Suprapubic skin (tissue), 4 donors: Measurements from ENCODE around the gene ATP5PB.

Experiments used
- CTCF ChIP-seq, 2 donors: fragments of 200-600 bp in 1 of 2; fragments of 450-650 bp in 1 of 2; sonication (generic) in 1 of 2; IDR thresholded peaks; one replicate each; pipeline ENCODE4 v1.5.1; 2016 to 2019; ENCODE audit warnings: antibody characterized with exemption in 2 of 2, mild to moderate bottlenecking in 1 of 2, moderate library complexity in 1 of 2
- EP300 ChIP-seq: sonication (generic); formaldehyde crosslinking; IDR thresholded peaks from one replicate; pipeline ENCODE4 v1.6.1; 2017; ENCODE audit warnings: antibody characterized with exemption
- POLR2AphosphoS5 ChIP-seq, 3 donors: sonication (generic); formaldehyde crosslinking; IDR thresholded peaks; one replicate each; pipeline ENCODE4 v1.6.1; 2017; ENCODE audit warnings: antibody characterized with exemption in 3 of 3

DNA sequence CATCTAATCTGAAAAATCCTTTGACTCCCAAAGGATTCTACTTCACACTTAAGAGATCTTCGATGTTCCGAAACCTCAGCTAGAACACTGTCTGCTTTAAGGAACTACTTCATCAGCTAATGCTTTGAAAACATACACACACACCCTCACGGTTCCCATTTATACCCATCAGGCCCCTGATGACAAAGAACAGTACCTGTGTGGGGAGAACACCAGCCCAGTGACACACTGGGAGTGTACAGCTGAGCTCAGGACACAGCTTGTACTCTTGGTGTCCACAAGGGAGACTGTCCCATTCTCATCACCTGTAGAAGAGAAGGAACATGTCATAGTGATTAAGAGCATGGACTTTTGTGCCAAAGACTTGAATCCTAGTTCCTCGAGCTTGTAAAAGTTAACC, 6.8 kb upstream of the ATP5PB start:
- no peak for TF ChIP-seq POLR2AphosphoS5 (IDR thresholded peaks at IDR 0.05)
- no peak for TF ChIP-seq CTCF (IDR thresholded peaks at IDR 0.05)
- TF ChIP-seq EP300: no peak
